Endodermal cell (in vitro differentiated cells): ENCODE data around the gene TBC1D23. TPM values are rescaled to one million over a fixed set of nuclear protein-coding genes. Genes with fewer than 3 reads are reported as not detected.

Source experiments
- DNase-seq: peaks from one replicate; pipeline ENCODE4 v3.0.0-alpha.2; 2017
- H3K27ac ChIP-seq: 2 replicates; pipeline ENCODE4 v1.5.1; 2013; ENCODE audit warnings: mild to moderate bottlenecking, low read depth, low read length, moderate library complexity
- H3K27me3 ChIP-seq: 2 replicates; pipeline ENCODE4 v1.6.1; 2013; ENCODE audit warnings: mild to moderate bottlenecking, low read length, moderate library complexity; ENCODE audit not compliant: insufficient read depth, control insufficient read depth, poor library complexity, severe bottlenecking
- H3K36me3 ChIP-seq: 2 replicates; pipeline ENCODE4 v1.7.0; 2013; ENCODE audit warnings: mild to moderate bottlenecking, low read length, moderate library complexity; ENCODE audit not compliant: control insufficient read depth, insufficient read depth
- H3K4me1 ChIP-seq: one replicate; pipeline ENCODE4 v1.7.0; 2013; ENCODE audit warnings: low read length; ENCODE audit not compliant: control insufficient read depth, insufficient read depth
- H3K4me3 ChIP-seq: 2 replicates; pipeline ENCODE4 v1.5.1; 2013; ENCODE audit warnings: mild to moderate bottlenecking, low read length, moderate library complexity
- H3K9ac ChIP-seq: 2 replicates; pipeline ENCODE4 v1.6.1; 2013; ENCODE audit warnings: mild to moderate bottlenecking, low read length, moderate library complexity; ENCODE audit not compliant: poor library complexity, severe bottlenecking; ENCODE audit errors: extremely low read depth
- H3K9me3 ChIP-seq: 2 replicates; pipeline ENCODE4 v1.6.1; 2013; ENCODE audit warnings: mild to moderate bottlenecking, low read length, moderate library complexity; ENCODE audit not compliant: control insufficient read depth
- H3K27ac Mint-ChIP-seq: 2 replicates; pipeline ENCODE4 v1.8.0; 2020; ENCODE audit warnings: mixed read lengths
- H3K27me3 Mint-ChIP-seq: 2 replicates; pipeline ENCODE4 v1.8.0; 2021; ENCODE audit warnings: mild to moderate bottlenecking, mixed read lengths; ENCODE audit not compliant: insufficient read depth
- H3K36me3 Mint-ChIP-seq: 2 replicates; pipeline ENCODE4 v1.8.0; 2020; ENCODE audit warnings: low read depth, mixed read lengths
- H3K4me1 Mint-ChIP-seq: 2 replicates; pipeline ENCODE4 v1.8.0; 2020; ENCODE audit warnings: mixed read lengths
- H3K4me3 Mint-ChIP-seq: 2 replicates; pipeline ENCODE4 v1.8.0; 2020; ENCODE audit warnings: mild to moderate bottlenecking, moderate library complexity, mixed read lengths
- H3K9me3 Mint-ChIP-seq: 2 replicates; pipeline ENCODE4 v1.8.0; 2020; ENCODE audit warnings: mild to moderate bottlenecking, mixed read lengths
- CTCF ChIP-seq: fragments of 200-600 bp; sonication (generic); conservative IDR thresholded peaks from 2 replicates; pipeline ENCODE4 v1.5.0; 2021; ENCODE audit warnings: antibody characterized with exemption, mild to moderate bottlenecking
- WGBS, 2 experiments: methylation state at CpG; one replicate each; pipeline versions ENCODE4 v1.1.5 to v1.1.7; 2013; ENCODE audit warnings: missing lambda C conversion rate in 2 of 2, mixed read lengths in 1 of 2; ENCODE audit not compliant: insufficient coverage in 1 of 2, insufficient read length in 1 of 2; 5-methylcytosine and 5-hydroxymethylcytosine counted together
- total RNA-seq, 2 donors: library from RNA; stranded (reverse); fragmentation: NEBNext Ultra II Directional in 1 of 2; extraction: Animal tissue kit (Norgen Biotek cat#: 25700) in 1 of 2; gene quantifications; 2 replicates in 1 of 2; 3 replicates in 1 of 2; pipeline ENCODE4 v1.2.1, GENCODE V29; 2021

Gene TBC1D23
- total RNA-seq, 2 donors from 2014 or later: 30.9 to 32.0 TPM

GRCh38 chr3:100225883-100226282 lies 34.9 kb upstream of the TBC1D23 start:
- Histone ChIP-seq H3K9ac (no peak overlapping the region), H3K4me1 (no peaks in the 10 kb centered on the region), H3K4me3 (no peak overlapping the region), H3K27ac (no peak overlapping the region), H3K27me3 (no peaks in the 10 kb centered on the region), H3K9me3 (peaks cover 3% of the 10 kb centered on the region), H3K36me3 (no peaks in the 10 kb centered on the region)
- Mint-ChIP-seq H3K4me3 (no peak overlapping the region), H3K27me3 (no peaks in the 10 kb centered on the region), H3K27ac (no peak overlapping the region), H3K9me3 (peaks cover 10% of the 10 kb centered on the region), H3K4me1 (no peaks in the 10 kb centered on the region), H3K36me3 (no peaks in the 10 kb centered on the region)
- DNase-seq: no peak
- WGBS, 2 experiments: 94 to 97% methylated on average over 6 to 8 of the region's 8 CpGs
- no peak for TF ChIP-seq CTCF

- Histone ChIP-seq H3K36me3 (no peaks in the 10 kb centered on the region), H3K4me3 (no peak overlapping the region), H3K4me1 (no peaks in the 10 kb centered on the region), H3K27me3 (no peaks in the 10 kb centered on the region), H3K9ac (no peak overlapping the region), H3K9me3 (no peaks in the 10 kb centered on the region), H3K27ac (no peak overlapping the region)
- H3K27me3 Mint-ChIP-seq: no peaks in the 10 kb centered on the region
- H3K4me3 Mint-ChIP-seq: no peak overlapping the region
- 74 to 76% methylated on average over 4 to 5 of the region's 6 CpGs for WGBS, 2 experiments
- DNase-seq: no peak
- H3K9me3 Mint-ChIP-seq: peaks cover 5% of the 10 kb centered on the region
- H3K36me3 Mint-ChIP-seq: no peaks in the 10 kb centered on the region
- no peaks in the 10 kb centered on the region for H3K4me1 Mint-ChIP-seq
- TF ChIP-seq CTCF: no peak
- no peak overlapping the region for H3K27ac Mint-ChIP-seq
Measured at GRCh38 chr3:100226712-100227429, 33.9 kb upstream of the TBC1D23 start.

- Mint-ChIP-seq H3K9me3 (peaks cover 5% of the 10 kb centered on the region), H3K4me1 (no peaks in the 10 kb centered on the region), H3K27ac (no peak overlapping the region), H3K36me3 (no peaks in the 10 kb centered on the region), H3K27me3 (no peaks in the 10 kb centered on the region), H3K4me3 (no peak overlapping the region)
- WGBS, 2 experiments: 91 to 100% methylated on average over 2 of the region's 2 CpGs
- Histone ChIP-seq H3K27ac (no peak overlapping the region), H3K9ac (no peak overlapping the region), H3K36me3 (no peaks in the 10 kb centered on the region), H3K4me1 (no peaks in the 10 kb centered on the region), H3K9me3 (no peaks in the 10 kb centered on the region), H3K4me3 (no peak overlapping the region), H3K27me3 (no peaks in the 10 kb centered on the region)
- TF ChIP-seq CTCF: no peak
- DNase-seq: no peak
Measured at GRCh38 chr3:100227511-100227921, 33.3 kb upstream of the TBC1D23 start.
